Middle frontal gyrus (tissue), 1 donor: Measurements from ENCODE around the gene ARHGEF28.

Experiments used
- DNase-seq: peaks from one replicate; pipeline ENCODE4 v3.0.0-alpha.2; 2015; ENCODE audit warnings: low spot score; ENCODE audit errors: extremely low spot score

ARHGEF28 gene

DNA sequence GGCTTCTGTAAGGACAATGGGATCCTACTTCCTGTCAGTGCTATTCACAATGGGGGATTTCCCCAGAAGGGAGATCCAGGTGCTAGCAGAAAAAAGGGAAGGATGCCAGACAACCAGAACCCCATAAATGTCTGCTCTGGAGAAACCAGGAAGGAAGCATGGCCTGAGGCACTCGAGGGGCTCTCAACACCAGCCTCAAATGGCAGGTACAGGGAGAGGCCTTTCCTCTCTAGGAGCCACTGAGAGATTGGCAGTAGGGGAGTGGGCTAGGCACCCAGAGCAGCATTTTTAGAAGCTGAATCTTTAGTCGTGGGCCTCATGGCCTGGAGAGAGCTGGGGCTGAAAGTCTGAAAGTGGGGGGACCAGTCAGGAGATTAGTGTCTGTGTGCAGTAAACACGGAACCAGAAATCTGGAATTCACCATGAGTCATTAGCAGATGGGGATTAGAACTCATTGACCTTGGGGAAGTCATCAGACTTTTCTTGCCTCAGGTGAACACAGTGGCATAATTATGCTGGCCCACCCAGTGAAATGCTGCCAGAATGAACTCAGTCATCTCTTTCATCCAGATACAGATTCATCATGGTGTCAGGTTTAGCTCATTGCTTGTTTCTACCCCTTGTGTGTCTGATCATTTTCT lies 28.3 kb downstream of the ARHGEF28 start:
- no peak for DNase-seq

DNA sequence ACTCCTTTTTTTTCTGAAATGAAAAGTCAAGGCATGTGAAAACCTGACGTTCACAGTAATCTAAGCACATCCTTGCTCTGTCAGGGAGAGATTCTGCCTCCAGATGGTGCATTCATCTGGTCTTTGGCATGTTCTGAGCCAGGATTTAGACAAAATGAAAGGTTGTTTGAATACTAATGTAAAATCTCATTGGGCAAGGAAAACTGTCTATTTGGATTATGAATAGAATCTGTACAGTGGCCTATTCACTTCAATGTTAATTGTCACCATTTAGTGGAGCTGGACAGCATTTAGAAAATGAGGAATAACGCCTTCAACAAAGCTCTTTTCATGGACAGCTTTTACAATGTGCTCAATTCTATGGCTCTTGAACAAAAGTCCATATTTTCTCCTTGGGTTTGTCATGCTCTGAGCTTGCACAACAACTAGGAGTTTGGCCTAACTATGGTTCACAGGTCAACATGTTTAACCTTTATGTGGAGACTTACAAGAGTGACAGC lies 28.9 kb downstream of the ARHGEF28 start:
- DNase-seq, result peak; percentile 71

DNA sequence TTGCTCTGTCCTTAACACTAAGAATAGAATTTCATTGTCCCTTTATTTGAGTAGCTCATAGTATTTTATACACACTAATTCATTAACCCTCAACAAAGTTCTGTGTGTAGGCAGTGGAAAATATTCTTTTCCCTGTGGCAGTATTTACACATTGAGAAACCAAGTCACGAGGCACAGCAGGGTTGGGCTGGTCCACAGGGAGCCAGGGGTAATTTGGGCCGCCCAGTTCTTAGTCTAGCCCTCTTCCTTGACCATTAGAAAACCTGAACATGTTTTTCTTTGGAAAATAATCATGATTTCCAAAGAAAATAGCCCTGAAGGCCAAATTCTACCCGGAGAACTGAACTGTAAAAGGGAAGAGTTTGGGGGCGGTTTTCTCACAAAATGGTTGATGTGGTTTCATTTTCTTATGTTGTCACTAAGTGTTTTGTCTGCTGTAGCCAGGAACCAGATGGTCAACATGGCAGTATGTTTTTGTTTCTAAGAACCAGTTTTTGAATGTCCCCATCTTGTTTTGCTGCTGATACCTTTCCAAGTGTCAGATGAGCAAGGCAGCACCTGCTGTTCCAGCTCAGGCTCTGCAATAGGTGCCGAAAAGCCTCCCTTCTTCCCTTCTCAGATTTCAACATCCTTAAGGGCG lies 29.6 kb downstream of the ARHGEF28 start:
- DNase-seq, result no peak

DNA sequence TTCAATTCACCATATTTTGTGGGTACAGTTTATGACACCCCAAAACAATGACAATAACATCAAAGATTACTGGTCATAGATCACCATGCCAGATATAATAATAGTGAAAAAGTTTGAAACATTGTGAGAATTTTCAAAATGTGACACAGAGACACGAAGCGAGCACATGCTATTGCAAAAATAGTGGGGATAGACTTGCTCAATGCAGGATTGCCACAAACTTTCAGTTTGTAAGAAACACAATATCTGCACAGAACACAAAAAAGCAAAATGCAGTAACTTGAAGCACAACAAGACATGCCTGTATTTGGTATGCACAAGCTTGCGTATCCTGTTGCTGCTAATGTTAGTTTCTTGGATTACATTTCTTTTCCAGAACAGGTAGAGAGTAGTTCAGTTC lies 35.8 kb downstream of the ARHGEF28 start:
- DNase-seq, result no peak

DNA sequence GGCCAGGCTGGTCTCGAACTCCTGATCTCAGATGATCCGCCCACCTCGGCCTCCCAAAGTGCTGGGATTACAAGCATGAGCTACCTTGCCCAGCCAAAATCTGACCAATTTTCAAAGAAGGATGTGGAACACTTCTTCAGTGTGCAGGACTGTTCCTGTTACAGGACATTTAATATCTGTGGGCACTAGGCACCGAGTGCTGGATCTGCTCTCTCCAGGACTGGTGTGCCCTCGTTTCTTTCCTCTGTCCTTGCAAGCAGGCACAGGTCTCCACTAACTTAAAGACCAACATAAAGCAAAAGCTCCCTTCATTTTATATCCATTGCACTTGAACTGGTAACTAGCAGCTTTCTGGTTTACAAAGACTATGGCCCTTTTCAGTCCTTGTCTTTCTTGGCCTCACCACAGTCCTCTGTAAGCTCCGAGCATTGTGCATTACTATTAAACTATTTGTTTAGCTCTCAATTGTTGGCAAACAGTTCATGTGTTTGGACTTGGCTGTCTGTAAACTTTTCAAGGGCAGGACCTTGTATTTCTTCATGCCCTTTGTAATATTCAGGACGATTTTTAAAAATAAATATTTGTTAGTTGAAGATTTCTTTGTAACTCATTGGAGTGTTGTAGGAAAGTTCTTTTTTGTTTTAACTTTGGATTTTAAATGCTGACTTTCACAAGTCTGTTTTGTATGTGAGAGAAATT lies 37.3 kb downstream of the ARHGEF28 start:
- DNase-seq, result no peak

DNA sequence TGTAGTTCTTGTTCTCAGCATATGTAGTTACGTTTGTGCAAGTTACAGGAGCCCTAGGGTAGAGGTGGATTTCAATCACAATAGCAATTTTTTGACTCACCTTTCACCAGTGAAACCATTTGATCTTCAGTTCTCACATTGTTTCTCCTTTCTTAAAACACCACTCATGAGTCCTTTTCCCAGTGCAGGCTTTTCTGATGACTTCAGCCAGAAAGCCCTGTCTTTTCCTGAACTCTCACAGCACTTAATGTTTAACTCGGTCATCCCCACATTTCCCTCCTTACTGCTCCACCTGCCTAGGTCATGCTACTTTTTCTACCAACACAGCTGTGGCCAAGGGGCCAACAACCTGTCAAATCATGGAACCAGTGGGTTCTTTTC lies 37.9 kb downstream of the ARHGEF28 start:
- DNase-seq, result no peak

DNA sequence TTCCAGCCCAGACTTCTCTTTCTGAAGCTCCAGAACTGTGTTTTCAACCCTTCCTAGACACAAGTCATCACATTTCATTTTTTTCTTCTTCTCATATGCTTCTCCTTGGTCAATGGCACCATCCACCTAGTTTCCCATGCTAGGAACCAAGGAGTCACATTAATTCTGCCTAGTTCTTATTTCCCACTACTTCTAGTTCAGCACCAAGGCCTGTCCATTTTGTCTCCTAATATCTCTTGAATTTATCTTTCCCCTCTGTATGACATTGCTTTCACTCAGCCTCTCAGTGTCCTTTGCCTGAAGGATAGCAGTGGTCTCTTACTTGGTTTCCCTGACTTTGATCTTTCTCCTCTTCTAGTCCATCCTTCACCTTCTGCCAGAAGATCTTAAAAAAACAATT lies 38.8 kb downstream of the ARHGEF28 start:
- no peak for DNase-seq

DNA sequence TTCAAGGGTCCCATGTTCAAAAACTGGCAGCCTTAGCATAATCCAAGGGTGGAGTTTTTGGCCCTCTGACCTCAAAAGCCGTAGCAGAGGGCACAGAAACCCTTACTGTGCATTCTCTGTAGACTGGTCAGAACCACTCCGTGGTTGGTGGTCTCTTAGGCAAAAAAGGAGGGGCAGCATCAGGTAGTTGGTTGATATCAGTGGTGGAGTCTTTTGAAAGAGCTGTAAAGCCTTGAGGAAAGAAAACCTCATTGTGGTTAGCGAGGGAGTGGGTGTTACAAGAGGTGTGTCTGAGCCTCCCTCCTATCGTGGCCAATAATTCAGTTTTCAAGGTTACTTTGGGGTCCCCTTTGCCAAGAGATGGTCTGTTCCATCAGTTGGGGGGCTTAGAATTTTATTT lies 40.9 kb downstream of the ARHGEF28 start:
- no peak for DNase-seq

DNA sequence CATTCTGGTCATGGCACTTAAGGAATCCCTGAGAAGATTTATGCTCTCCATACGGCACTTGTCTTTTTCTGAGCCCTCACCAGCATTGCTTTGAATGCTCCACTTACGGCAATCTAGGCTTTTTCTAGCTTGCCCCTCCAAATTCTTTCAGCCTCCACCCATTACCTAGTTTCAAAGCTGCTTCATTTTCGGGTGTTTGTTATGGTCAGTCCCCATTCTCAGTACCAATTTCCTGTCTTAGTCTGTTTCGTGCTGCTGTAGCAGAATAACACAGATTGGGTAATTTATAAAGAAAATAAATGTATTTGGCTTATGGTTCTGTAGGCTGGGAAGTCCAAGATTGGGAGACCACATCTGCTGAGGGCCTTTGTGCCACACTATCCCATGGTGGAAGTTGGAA lies 42.0 kb downstream of the ARHGEF28 start:
- DNase-seq, result no peak

DNA sequence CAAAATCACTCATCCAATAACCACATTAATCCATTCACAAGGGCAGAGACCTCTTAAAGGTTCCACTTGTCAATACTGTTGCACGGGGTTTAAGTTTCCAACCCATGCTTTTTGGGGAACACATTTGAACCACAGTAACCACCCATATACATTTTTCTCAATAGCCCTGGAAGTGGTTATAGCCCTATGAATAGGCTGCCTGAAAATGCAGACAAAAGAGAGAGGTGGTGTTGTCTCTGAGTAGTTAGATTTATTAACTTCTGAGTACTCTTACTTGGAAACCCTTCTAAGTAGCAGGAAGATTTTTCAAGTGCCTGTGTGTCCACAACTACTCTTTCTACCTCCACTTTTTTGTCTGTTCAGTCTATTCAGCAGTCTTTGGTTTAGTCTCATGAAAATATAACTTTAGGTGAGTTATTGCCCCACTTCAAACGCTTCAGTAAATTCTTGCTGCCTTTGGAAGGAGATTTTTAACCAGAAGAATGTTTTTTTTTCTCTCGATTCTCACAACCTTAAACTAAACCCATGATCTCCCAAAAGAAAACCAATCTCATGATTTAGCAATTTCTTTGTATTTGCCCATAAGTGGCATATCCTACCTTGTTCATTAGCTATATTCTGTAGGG lies 42.6 kb downstream of the ARHGEF28 start:
- DNase-seq, result no peak

DNA sequence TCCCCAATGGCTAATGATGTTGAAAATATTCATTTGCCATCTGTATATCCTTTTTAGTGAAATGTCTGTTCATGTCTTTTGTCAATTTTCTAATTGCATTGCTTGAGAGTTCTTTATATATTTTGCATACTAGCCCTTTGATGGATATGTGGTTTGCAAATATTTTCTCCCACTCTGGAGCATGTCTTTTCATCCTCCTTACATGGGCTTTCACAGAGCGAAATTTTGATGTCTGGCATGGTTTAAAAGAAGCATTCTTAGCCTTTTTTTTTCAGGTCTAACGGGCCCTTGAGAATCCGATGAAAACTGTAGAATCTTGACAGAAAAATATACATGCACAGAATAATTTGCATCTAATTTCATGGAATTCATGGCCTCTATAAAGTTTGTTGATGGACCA lies 44.7 kb downstream of the ARHGEF28 start:
- no peak for DNase-seq

DNA sequence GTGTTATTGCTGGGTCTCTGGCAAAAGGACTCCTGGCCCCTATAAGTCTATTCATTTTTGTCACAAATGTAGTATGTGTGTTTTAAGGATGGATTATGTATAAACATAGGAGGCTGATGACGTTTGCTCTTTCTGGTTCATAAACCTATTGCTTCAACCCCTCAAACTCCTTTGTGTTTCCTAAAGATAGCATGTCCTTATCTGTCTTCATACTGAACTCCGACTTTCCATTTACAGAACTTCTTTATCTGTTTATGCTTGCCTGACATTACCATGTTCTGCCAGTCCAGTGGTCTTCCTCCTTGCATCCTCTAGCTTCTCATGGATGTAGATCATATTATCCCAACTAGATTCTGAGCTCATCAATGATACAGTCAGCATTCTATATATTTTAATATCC lies 46.1 kb downstream of the ARHGEF28 start:
- no peak for DNase-seq

DNA sequence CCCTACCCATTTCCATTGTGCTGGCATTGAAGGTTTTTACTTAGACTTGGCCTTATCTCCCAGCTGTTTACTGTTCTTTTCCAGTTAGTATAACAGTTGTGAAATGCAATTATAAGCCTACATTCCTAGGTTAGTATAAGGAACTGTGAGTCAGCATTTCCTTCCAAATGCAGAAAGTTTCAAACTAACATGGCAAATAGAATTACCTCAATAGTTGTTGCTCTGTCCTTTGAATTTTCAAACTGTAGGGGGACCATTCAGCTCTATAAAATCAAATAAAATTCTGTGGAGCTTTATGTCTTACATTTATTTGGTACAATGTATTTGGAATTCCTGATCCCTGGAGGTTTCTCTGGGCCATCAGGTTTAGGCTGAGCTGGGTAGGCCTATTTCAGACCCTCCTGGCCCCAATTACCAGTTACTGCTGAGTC lies 47.2 kb downstream of the ARHGEF28 start:
- DNase-seq, result no peak

DNA sequence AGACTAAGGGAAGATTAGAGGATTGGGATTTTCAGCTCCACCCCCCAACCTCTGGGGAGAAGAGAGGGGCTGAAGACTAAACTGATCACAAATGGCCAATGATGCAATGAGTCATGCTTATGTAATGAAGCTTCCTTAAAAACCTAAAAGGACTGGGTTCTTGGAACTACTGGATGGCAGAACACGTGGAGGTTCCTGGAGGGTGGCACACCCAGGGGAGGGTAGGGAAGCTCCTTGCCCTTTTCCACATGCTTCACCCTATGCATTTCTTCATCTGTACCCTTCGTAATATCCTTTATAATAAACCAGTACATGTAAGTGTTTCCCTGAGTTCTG lies 48.6 kb downstream of the ARHGEF28 start:
- no peak for DNase-seq

DNA sequence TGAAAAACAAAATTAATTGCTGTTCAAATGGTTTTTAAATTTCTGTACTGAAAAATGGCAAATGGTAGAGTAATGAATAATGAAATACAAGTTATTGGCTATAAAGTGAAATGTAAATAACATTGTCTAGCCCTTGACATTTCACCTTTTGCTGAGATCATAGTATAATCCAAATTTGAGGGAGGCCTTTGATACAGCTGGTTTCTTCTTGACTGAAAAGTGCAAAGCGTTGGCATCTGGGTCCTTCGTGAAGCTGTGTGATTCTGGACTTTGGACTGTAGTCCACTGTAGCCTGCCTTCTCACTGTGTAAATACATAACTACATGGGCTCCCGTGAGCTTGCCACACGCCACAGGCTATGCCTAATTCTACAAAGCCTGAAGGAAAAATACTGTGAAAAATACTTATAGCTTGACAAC lies 52.3 kb downstream of the ARHGEF28 start:
- no peak for DNase-seq

DNA sequence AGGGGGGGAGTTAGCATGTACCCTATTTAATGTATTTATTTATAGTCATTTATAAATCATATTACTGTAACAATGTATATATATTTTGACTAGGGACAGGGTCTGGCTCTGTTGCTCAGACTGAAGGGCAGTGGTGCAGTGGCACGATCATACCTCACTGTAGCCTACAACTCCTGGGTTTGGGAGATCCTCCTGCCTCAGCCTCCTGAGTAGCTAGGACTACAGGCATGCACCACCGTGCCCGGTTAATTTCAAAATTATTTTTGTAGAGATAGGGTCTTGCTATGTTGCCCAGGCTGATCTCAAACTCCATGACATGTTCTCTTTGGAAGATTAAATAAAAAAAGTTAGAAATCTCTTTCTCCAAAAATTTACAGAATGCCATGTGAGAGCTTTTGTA lies 52.8 kb downstream of the ARHGEF28 start:
- DNase-seq, result no peak

DNA sequence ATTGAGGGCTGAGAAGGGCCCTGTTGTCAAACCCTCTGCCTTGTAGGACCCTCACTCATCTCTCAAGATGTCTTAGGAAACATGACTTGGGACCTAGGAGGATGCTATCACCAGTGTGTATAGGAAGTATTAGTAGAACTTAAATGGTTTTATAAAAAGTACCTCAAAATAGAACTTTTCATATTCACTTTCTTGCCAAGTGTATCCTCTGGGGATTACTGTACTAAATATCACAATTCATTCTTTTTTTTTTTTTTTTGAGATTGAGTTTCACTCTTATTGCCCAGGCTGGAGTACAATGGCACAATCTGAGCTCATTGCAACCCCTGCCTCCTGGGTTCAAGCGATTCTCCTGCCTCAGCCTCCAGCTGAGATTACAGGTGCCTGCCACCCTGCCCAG lies 56.2 kb downstream of the ARHGEF28 start:
- DNase-seq, result no peak

DNA sequence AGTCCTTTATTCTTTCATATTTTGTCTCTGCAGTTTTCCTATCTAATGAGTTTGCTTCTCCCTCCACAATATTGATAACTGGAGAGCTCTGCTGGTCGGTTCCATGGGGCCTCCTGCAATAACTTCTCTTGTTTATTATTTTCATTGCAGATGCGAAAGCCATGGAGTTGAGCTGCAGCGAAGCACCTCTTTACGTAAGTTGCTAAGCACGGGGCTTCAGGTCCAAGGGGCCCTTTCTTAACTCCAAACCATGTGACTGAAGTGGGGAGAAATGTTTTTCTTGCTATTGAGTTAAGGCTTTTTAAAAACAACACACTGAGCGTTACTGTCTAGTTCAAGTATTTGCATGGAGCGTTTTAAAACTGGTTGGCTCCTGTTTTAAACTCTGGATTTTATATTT lies 58.7 kb downstream of the ARHGEF28 start:
- DNase-seq, result no peak

DNA sequence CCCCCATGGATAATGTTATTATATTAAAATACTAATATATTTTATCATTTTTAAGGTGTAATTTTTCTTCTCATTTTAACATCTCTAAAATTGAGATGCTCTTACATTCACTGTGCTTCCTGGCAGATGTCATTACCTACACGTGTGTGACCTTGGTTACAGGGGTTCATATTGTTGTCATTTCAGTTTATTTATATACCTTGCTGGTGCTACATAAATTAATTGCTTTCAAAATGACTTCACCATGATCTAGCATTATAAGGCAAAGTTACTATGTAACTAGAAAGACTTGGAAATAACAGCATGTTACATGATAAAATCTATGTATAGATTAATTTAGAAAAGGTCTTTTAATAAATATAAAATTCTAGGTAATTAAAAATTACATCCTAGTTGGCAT lies 60.9 kb downstream of the ARHGEF28 start:
- DNase-seq, result no peak

DNA sequence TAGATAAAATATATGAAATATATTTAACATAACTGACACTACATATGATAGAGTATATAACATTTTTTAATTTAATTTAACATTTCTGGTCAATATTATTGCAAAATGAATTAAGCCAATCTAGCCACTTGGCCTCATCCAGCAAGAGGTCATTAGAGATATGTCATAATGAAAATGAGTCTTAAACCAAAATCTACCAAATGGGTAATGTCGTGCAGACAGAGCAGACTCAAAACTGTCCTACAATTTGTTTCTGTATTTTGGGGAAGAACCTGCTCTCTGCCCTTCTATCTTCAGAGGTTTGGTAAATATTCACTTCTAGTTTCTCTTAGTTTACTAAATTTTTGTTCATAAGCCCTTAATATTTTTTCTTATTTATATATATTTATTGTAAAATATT lies 61.4 kb downstream of the ARHGEF28 start:
- DNase-seq, result no peak

DNA sequence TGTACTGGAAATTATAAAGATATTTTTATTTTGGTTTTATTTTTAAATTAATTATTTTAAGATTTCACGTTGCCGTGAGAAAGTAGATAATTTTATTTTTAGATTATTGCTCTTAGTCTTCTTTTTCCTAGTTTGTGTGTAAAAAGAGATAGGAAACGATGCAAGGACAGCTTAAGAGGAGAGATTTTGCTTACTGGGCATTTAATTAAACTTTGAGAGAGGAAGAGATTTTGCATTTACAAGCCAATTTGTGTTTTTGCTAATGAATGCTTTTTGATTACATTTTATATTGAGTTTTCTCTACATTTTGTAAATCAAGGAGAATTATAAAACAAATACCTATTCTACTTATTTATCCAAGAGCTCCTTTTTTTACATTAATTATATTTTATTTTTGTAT lies 64.0 kb downstream of the ARHGEF28 start:
- no peak for DNase-seq

DNA sequence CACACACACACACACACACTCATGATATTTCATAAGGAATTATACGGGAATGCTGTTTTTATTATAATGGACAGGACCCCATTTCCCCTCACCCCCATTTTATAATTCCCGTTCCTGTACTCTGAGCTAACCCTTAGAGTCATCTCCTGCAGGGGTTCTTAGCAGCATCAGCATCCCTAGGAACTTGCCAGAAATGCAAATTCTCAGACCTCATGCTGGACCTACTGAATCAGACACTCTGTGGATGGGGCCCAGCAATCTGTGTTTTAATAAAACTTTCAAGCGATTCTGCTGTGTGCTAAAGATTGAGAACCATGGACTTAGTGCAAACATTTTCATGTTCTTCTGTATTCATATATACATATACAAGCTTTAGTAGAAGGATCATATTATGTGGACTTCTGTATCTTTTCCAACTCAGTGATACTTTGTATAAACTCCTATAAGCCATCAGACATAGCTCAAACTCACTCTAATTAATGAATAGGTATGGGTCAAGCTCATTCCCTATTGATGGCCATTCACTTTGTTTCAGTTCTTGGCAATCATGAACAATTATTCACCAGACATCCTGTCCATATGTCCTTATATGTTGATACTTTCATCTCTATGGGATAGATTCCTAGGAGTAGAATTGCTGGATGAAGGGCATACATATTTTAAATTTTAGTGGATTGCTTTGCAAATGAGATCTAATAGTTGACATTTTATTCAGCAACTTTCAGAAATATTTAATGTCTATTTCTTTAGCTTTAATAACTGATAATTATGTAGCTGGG lies 65.5 kb downstream of the ARHGEF28 start:
- DNase-seq, result no peak
